ENCODE data around the gene PSMB2. TPM values are rescaled to one million over a fixed set of nuclear protein-coding genes. Genes with fewer than 3 reads are reported as not detected.

PSMB2 gene
- total and polyA plus RNA-seq, 7 donors, result 38.6 to 117 (median 68.2) TPM

GRCh38 chr1:35567947-35568558, 73.3 kb downstream of the PSMB2 start:
- peaks cover under 1% of the 10 kb centered on the region for H3K4me1 ChIP-seq
- TF ChIP-seq CTCF (IDR thresholded peaks at IDR 0.05), result no peak
- intact Hi-C loops (cut with DNase I), result loop anchor here (1.0 to 10.0 kb wide), 3 partner anchors 207 to 373 kb away; partner anchors contain the start of gene SFPQ (in 1 of the 2)
- H3K27ac ChIP-seq, result no peak overlapping the region
- H3K36me3 ChIP-seq (ENCODE audit: insufficient read depth in 1 of 2, low read depth in 1 of 2), result peaks cover 0 to 25% of the 10 kb centered on the region in 2 donors
- 52 to 61% (median 52%) methylated on average over 9 of the region's 9 CpGs for WGBS, 3 donors
- no peaks in the 10 kb centered on the region for H3K9me3 ChIP-seq
- DNase-seq (no peak), ATAC-seq (no peak)
- peaks cover 0 to 33% (median 5%) of the 10 kb centered on the region in 3 donors for H3K27me3 ChIP-seq (ENCODE audit: insufficient read depth in 3 of 3, low read length in 2 of 3)
- H3K4me3 ChIP-seq, result no peak overlapping the region

GRCh38 chr1:35565742-35566133, 75.6 kb downstream of the PSMB2 start:
- ATAC-seq, result no peak
- TF ChIP-seq CTCF (IDR thresholded peaks at IDR 0.05), result no peak
- no peak overlapping the region for H3K27ac ChIP-seq
- peaks cover 12% of the 10 kb centered on the region for H3K4me1 ChIP-seq
- 92 to 94% (median 92%) methylated on average over 11 of the region's 11 CpGs for WGBS, 3 donors
- no peaks in the 10 kb centered on the region for H3K9me3 ChIP-seq
- H3K27me3 ChIP-seq (ENCODE audit: insufficient read depth in 3 of 3, low read length in 2 of 3), result peaks cover 0 to 11% (median 0%) of the 10 kb centered on the region in 3 donors
- peaks cover 0 to 40% of the 10 kb centered on the region in 2 donors for H3K36me3 ChIP-seq (ENCODE audit: insufficient read depth in 1 of 2, low read depth in 1 of 2)
- peak in 1 of 2 donors; percentile 46 for DNase-seq
- intact Hi-C loops (cut with DNase I), result loop anchor here (2.0 to 10.0 kb wide), 3 partner anchors 115 to 371 kb away; partner anchors contain the start of gene SFPQ (in 1 of the 2)
- no peak overlapping the region for H3K4me3 ChIP-seq

- intact Hi-C loops (cut with DNase I), result loop anchor here (2.0 to 10.0 kb wide), 5 partner anchors 77 to 370 kb away; partner anchors contain the start of genes PSMB2 (in 1 of the 2) and SFPQ (in 1 of the 2)
- Histone ChIP-seq H3K36me3 (ENCODE audit: insufficient read depth in 1 of 2, low read depth in 1 of 2) (peaks cover 0 to 40% of the 10 kb centered on the region in 2 donors), H3K27ac (no peak overlapping the region), H3K9me3 (no peaks in the 10 kb centered on the region), H3K4me3 (no peak overlapping the region), H3K4me1 (peaks cover 16% of the 10 kb centered on the region), H3K27me3 (ENCODE audit: insufficient read depth in 3 of 3, low read length in 2 of 3) (peaks cover 0 to 4% (median 0%) of the 10 kb centered on the region in 3 donors)
- ATAC-seq, result no peak
- no peak for TF ChIP-seq CTCF (IDR thresholded peaks at IDR 0.05)
- 84 to 89% (median 88%) methylated on average over 26 to 28 of the region's 28 CpGs for WGBS, 3 donors
- peak in 1 of 2 donors; percentile 35 for DNase-seq
These were observed 76.2 kb downstream of the PSMB2 start for GRCh38 chr1:35564884-35565741.

GRCh38 chr1:35564037-35564883, 77.1 kb downstream of the PSMB2 start:
- peak; percentile 76 for TF ChIP-seq CTCF (IDR thresholded peaks at IDR 0.05)
- Histone ChIP-seq H3K27ac (no peak overlapping the region), H3K4me1 (peaks cover 16% of the 10 kb centered on the region), H3K27me3 (ENCODE audit: insufficient read depth in 3 of 3, low read length in 2 of 3) (no peaks in the 10 kb centered on the region), H3K36me3 (ENCODE audit: insufficient read depth in 1 of 2, low read depth in 1 of 2) (peaks cover 0 to 40% of the 10 kb centered on the region in 2 donors), H3K4me3 (no peak overlapping the region), H3K9me3 (no peaks in the 10 kb centered on the region)
- ATAC-seq, result peak; percentile 34 to 61 (median 48)
- intact Hi-C loops (cut with DNase I), result loop anchor here (2.0 to 10.0 kb wide), 4 partner anchors 78 to 369 kb away; partner anchors contain the start of genes PSMB2 (in 1 of the 2) and SFPQ (in 1 of the 2)
- DNase-seq, result peak; percentile 78 to 85
- 74 to 78% (median 78%) methylated on average over 9 of the region's 9 CpGs for WGBS, 3 donors

All from psoas muscle (tissue), 8 donors.